Measurements from ENCODE around the gene WDFY2. TPM values are rescaled to one million over a fixed set of nuclear protein-coding genes. Genes with fewer than 3 reads are reported as not detected.

The WDFY2 gene
- total and polyA plus RNA-seq, 4 donors: 4.6 to 27.3 (median 10.9) TPM

DNA sequence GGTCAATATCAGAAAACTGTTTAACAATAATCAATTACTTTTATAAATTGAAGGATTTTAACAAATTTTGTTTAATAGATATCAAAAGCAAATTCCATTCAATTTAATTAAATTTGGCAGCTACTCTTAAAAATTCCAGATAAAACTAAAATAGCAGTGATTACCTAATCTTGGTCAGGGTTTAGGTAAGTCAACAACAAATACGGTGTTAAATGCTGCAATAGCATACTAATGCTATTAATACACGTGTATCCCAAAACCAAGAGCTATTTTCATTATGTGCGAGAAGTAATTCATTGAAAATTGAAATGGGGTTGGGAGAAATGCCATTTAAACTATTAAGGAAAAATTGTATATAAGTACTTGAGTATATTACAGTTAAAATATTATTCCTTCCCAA, 114.1 kb downstream of the WDFY2 start:
- Histone ChIP-seq H3K4me1 (ENCODE audit: control insufficient read depth in 5 of 5, insufficient read depth in 5 of 5, low read length in 5 of 5) (peaks cover 0 to 1% (median 0%) of the 10 kb centered on the region in 5 donors), H3K27ac (ENCODE audit: low read depth in 1 of 2, low read length in 1 of 2) (no peak overlapping the region), H3K9me3 (ENCODE audit: control insufficient read depth in 4 of 4, insufficient read depth in 3 of 4, low read length in 3 of 4) (peaks cover 0 to 2% (median 0%) of the 10 kb centered on the region in 4 donors), H3K36me3 (ENCODE audit: control insufficient read depth in 4 of 4, insufficient read depth in 4 of 4, low read length in 4 of 4) (no peaks in the 10 kb centered on the region), H3K9ac (ENCODE audit: insufficient read depth in 1 of 2, low read length in 2 of 2) (no peak overlapping the region), H3K4me3 (no peak overlapping the region), H3K27me3 (ENCODE audit: control insufficient read depth in 3 of 3, insufficient read depth in 3 of 3, low read length in 2 of 3) (no peaks in the 10 kb centered on the region)
- DNase-seq (no peak), ATAC-seq (ENCODE audit: insufficient read depth, low FRiP score) (no peak)
- WGBS, 2 donors: 69 to 75% methylated on average over 3 of the region's 3 CpGs
- TF ChIP-seq, protein P1, sequence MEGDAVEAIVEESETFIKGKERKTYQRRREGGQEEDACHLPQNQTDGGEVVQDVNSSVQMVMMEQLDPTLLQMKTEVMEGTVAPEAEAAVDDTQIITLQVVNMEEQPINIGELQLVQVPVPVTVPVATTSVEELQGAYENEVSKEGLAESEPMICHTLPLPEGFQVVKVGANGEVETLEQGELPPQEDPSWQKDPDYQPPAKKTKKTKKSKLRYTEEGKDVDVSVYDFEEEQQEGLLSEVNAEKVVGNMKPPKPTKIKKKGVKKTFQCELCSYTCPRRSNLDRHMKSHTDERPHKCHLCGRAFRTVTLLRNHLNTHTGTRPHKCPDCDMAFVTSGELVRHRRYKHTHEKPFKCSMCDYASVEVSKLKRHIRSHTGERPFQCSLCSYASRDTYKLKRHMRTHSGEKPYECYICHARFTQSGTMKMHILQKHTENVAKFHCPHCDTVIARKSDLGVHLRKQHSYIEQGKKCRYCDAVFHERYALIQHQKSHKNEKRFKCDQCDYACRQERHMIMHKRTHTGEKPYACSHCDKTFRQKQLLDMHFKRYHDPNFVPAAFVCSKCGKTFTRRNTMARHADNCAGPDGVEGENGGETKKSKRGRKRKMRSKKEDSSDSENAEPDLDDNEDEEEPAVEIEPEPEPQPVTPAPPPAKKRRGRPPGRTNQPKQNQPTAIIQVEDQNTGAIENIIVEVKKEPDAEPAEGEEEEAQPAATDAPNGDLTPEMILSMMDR (IDR thresholded peaks at IDR 0.05; ENCODE audit: control extremely low read depth, extremely low read depth): no peak

DNA sequence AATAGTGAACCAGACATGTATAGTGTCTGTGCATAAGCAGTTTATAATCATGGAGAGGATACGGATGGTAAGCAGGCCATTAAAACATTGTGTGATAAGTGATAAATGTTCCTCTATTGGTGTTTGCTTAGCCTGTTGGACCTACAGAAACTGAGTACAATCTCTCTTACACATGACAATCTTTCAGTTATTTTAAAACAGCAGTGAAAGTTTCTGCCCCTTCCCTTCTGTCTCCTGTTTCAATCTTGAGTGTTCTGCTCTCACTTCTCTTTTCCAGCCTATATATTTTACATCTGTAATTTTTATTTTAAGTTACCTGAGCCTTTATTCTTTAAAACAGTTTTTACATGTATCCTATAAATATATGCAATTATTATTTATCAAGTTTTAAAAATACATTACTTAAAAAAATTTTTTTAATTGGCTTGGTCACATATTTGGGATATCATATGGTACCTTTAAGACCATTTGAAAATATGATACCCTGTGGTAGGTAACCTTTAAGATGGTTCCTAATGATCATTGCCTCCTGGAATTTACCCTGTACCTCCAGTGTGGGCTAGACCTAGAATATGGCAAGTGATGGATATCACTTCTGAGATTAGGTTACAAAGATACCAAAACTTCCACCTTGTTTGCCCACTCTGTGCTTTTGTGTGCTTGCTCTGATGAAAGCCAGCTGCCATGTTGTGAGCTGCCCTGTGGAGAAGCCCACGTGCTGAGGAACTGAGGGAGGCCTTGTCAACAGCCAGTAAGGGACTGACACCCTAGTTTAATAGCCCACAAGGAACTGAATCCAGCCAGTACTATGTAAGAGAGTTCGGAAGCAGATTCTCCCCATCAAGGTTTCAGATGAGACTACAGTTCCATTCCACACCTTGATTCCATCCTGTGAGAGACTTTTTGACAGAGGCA, 120.4 kb downstream of the WDFY2 start:
- TF ChIP-seq, protein P1 (IDR thresholded peaks at IDR 0.05; ENCODE audit: control extremely low read depth, extremely low read depth): no peak
- ATAC-seq (ENCODE audit: insufficient read depth, low FRiP score): no peak
- WGBS, 2 donors: 89 to 91% methylated on average over 3 of the region's 3 CpGs

DNA sequence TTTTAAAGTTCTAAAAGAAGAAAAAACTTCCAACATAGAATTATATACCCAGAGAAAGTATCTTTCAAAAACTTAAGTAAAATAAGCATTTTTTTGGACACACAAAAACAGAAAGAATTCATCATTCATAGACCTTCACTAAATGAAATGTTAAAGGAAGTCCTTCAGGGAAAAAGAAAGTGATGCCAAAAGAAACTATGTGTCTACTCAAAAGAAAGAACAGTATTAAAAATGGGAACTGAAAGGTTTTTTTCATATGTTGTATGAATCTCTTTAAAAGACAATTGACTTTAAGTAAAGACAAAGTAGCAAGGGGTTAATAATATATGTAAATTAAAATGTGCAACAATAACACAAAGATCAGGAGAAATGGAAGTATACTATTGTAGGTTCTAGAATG, 123.2 kb downstream of the WDFY2 start:
- Histone ChIP-seq H3K27me3 (ENCODE audit: control insufficient read depth in 3 of 3, insufficient read depth in 3 of 3, low read length in 2 of 3) (no peaks in the 10 kb centered on the region), H3K27ac (ENCODE audit: low read depth in 1 of 2, low read length in 1 of 2) (no peak overlapping the region), H3K4me3 (no peak overlapping the region), H3K9me3 (ENCODE audit: control insufficient read depth in 4 of 4, insufficient read depth in 3 of 4, low read length in 3 of 4) (no peaks in the 10 kb centered on the region), H3K36me3 (ENCODE audit: control insufficient read depth in 4 of 4, insufficient read depth in 4 of 4, low read length in 4 of 4) (peaks cover 0 to 2% (median 0%) of the 10 kb centered on the region in 4 donors), H3K4me1 (ENCODE audit: control insufficient read depth in 5 of 5, insufficient read depth in 5 of 5, low read length in 5 of 5) (no peaks in the 10 kb centered on the region), H3K9ac (ENCODE audit: insufficient read depth in 1 of 2, low read length in 2 of 2) (no peak overlapping the region)
- no peak for ATAC-seq (ENCODE audit: insufficient read depth, low FRiP score)
- TF ChIP-seq, protein P1 (IDR thresholded peaks at IDR 0.05; ENCODE audit: control extremely low read depth, extremely low read depth): no peak
- DNase-seq: no peak

More for the DNA sequence above, 120.4 kb downstream of the WDFY2 start:
- H3K9me3 ChIP-seq (ENCODE audit: control insufficient read depth in 4 of 4, insufficient read depth in 3 of 4, low read length in 3 of 4): peaks cover 0 to 2% (median 0%) of the 10 kb centered on the region in 4 donors
- H3K9ac ChIP-seq (ENCODE audit: insufficient read depth in 1 of 2, low read length in 2 of 2): no peak overlapping the region
- DNase-seq: no peak
- H3K4me3 ChIP-seq: no peak overlapping the region
- peaks cover 0 to 2% (median 0%) of the 10 kb centered on the region in 4 donors for H3K36me3 ChIP-seq (ENCODE audit: control insufficient read depth in 4 of 4, insufficient read depth in 4 of 4, low read length in 4 of 4)
- no peaks in the 10 kb centered on the region for H3K27me3 ChIP-seq (ENCODE audit: control insufficient read depth in 3 of 3, insufficient read depth in 3 of 3, low read length in 2 of 3)
- no peak overlapping the region for H3K27ac ChIP-seq (ENCODE audit: low read depth in 1 of 2, low read length in 1 of 2)
- H3K4me1 ChIP-seq (ENCODE audit: control insufficient read depth in 5 of 5, insufficient read depth in 5 of 5, low read length in 5 of 5): no peaks in the 10 kb centered on the region

Measured in lung (tissue), 12 donors.